OCI-LY1 (cell line): Measurements from ENCODE around the gene UBE2N.

ENCODE experiments used
- H2AFZ ChIP-seq: fragments of 200-600 bp; sonication (generic), shearing (Covaris generic); 2 replicates; pipeline ENCODE4 v1.6.0; 2014; ENCODE audit warnings: antibody characterized with exemption, mild to moderate bottlenecking, low read length
- H3F3A ChIP-seq: fragments of 200-600 bp; sonication (generic), shearing (Covaris generic); 2 replicates; pipeline ENCODE4 v1.6.0; 2014; ENCODE audit warnings: mild to moderate bottlenecking, antibody characterized with exemption, low read length, moderate library complexity; ENCODE audit not compliant: insufficient read depth
- H3K27ac ChIP-seq: fragments of 200-600 bp; sonication (generic); 2 replicates; pipeline ENCODE4 v1.5.1; 2014; ENCODE audit warnings: low read length, mixed run types, mild to moderate bottlenecking, low read depth; ENCODE audit not compliant: poor library complexity, severe bottlenecking
- H3K27me3 ChIP-seq: fragments of 200-600 bp; sonication (generic); 2 replicates; pipeline ENCODE4 v1.6.0; 2014; ENCODE audit warnings: antibody characterized with exemption, mild to moderate bottlenecking, low read length, moderate library complexity; ENCODE audit not compliant: insufficient read depth
- H3K36me3 ChIP-seq: fragments of 200-600 bp; sonication (generic); 2 replicates; pipeline ENCODE4 v1.6.1; 2014; ENCODE audit warnings: mild to moderate bottlenecking, antibody characterized with exemption, low read length, moderate library complexity, mixed read lengths; ENCODE audit not compliant: insufficient read depth
- H3K4me1 ChIP-seq: fragments of 200-600 bp; sonication (generic); 2 replicates; pipeline ENCODE4 v1.5.1; 2014; ENCODE audit warnings: mild to moderate bottlenecking, low read length, moderate library complexity; ENCODE audit not compliant: insufficient read depth, severe bottlenecking
- H3K4me2 ChIP-seq: fragments of 200-600 bp; sonication (generic), shearing (Covaris generic); 2 replicates; pipeline ENCODE4 v1.6.1; 2014; ENCODE audit warnings: low read length
- H3K4me3 ChIP-seq: fragments of 200-600 bp; sonication (generic); 2 replicates; pipeline ENCODE4 v1.5.1; 2014; ENCODE audit warnings: low read length, low read depth, mild to moderate bottlenecking, mixed read lengths; ENCODE audit not compliant: poor library complexity, severe bottlenecking
- H3K79me2 ChIP-seq: fragments of 200-600 bp; shearing (Covaris generic); 2 replicates; pipeline ENCODE4 v1.6.1; 2016; ENCODE audit warnings: mixed run types, low read length, mixed read lengths; ENCODE audit not compliant: insufficient read depth
- H3K9ac ChIP-seq: fragments of 200-600 bp; sonication (generic), shearing (Covaris generic); 2 replicates; pipeline ENCODE4 v1.6.1; 2014; ENCODE audit warnings: mild to moderate bottlenecking, low read length, mixed read lengths
- H3K9me2 ChIP-seq: fragments of 200-600 bp; sonication (generic), shearing (Covaris generic); 2 replicates; pipeline ENCODE4 v1.6.1; 2014; ENCODE audit warnings: low read depth, mild to moderate bottlenecking, low read length, mixed read lengths
- H3K9me3 ChIP-seq: fragments of 200-600 bp; shearing (Covaris generic); 2 replicates; pipeline ENCODE4 v1.6.1; 2014; ENCODE audit warnings: low read length, mixed read lengths
- H4K20me1 ChIP-seq: fragments of 200-600 bp; sonication (generic), shearing (Covaris generic); 2 replicates; pipeline ENCODE4 v1.6.0; 2016; ENCODE audit warnings: mild to moderate bottlenecking, low read length; ENCODE audit not compliant: insufficient read depth
- EZH2 ChIP-seq: fragments of 200-600 bp; sonication (generic), shearing (Covaris generic); IDR thresholded peaks from 2 replicates; pipeline ENCODE4 v1.8.0; 2017; ENCODE audit warnings: borderline replicate concordance, mixed run types, mild to moderate bottlenecking, antibody characterized with exemption, low read length, moderate library complexity, mixed read lengths
- TF ChIP-seq, protein P1 (sequence below): fragments of 200-600 bp; sonication (generic), shearing (Covaris generic); IDR thresholded peaks from 2 replicates; pipeline ENCODE4 v1.5.1; 2017; ENCODE audit warnings: mild to moderate bottlenecking, antibody characterized with exemption, low read length, moderate library complexity, mixed read lengths

Gene UBE2N

DNA sequence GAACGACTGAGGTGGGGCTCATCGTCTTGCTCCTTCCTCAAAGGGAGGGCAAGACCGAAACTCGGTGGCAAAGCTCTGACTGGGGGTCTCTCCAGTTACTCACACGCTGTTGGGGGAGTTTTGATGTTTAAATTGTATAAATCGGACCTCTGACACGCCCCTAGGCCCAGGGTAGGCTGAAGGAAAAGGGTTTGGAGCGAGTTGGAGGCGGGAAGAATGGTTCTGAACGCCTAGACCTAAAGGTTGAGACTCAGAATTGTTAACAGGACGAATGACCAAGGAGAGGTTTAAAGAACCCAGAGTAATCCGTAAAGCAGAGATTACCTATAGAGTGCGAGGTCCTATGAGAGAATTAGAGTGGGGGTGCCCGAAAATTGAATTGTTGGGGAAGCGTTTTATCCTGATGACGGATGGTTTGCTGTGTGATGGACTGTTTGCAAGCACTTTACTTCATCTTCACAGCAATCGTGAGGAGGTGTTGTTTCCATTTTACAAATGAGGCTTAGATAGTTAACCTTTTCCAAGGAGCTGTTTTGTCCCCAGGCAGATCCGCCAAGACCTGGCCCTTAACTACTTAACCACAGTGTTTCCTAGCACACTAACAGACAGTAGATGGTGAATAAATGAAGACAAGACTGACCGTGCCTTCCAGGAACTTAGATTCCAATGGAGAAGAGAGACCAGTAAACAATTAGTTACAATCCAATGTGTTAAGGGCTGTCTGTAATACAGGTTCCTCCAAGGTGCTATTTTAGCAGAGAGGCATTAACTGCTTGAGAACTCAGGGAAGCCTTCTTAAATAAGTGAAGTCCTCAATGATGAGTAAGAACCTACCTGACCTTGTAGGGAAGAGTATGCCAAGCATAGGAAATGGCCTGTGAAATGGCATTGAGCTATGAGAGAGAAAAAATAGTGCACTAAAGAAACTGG, 929 bp upstream of the UBE2N start:
- peak overlapping the region; percentile 93 for H3K9ac ChIP-seq
- peak overlapping the region; percentile 12 for H3K27ac ChIP-seq
- TF ChIP-seq, protein P1, sequence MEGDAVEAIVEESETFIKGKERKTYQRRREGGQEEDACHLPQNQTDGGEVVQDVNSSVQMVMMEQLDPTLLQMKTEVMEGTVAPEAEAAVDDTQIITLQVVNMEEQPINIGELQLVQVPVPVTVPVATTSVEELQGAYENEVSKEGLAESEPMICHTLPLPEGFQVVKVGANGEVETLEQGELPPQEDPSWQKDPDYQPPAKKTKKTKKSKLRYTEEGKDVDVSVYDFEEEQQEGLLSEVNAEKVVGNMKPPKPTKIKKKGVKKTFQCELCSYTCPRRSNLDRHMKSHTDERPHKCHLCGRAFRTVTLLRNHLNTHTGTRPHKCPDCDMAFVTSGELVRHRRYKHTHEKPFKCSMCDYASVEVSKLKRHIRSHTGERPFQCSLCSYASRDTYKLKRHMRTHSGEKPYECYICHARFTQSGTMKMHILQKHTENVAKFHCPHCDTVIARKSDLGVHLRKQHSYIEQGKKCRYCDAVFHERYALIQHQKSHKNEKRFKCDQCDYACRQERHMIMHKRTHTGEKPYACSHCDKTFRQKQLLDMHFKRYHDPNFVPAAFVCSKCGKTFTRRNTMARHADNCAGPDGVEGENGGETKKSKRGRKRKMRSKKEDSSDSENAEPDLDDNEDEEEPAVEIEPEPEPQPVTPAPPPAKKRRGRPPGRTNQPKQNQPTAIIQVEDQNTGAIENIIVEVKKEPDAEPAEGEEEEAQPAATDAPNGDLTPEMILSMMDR = no peak
- no peak for TF ChIP-seq EZH2
- H3K36me3 ChIP-seq = no peaks in the 10 kb centered on the region
- no peaks in the 10 kb centered on the region for H3F3A ChIP-seq
- peak overlapping the region; percentile 60; the same call in 1 of the 2 replicates for H2AFZ ChIP-seq
- H3K79me2 ChIP-seq = peaks cover 35% of the 10 kb centered on the region
- no peaks in the 10 kb centered on the region for H3K9me2 ChIP-seq
- H3K4me2 ChIP-seq = peak overlapping the region; percentile 93
- no peaks in the 10 kb centered on the region for H3K27me3 ChIP-seq
- H4K20me1 ChIP-seq = 0 out of 2 replicates have a peak, but pooled peaks cover 4% of the 10 kb centered on the region
- H3K4me1 ChIP-seq = peaks cover 44% of the 10 kb centered on the region
- peak overlapping the region; percentile 89 for H3K4me3 ChIP-seq
- H3K9me3 ChIP-seq = no peaks in the 10 kb centered on the region

DNA sequence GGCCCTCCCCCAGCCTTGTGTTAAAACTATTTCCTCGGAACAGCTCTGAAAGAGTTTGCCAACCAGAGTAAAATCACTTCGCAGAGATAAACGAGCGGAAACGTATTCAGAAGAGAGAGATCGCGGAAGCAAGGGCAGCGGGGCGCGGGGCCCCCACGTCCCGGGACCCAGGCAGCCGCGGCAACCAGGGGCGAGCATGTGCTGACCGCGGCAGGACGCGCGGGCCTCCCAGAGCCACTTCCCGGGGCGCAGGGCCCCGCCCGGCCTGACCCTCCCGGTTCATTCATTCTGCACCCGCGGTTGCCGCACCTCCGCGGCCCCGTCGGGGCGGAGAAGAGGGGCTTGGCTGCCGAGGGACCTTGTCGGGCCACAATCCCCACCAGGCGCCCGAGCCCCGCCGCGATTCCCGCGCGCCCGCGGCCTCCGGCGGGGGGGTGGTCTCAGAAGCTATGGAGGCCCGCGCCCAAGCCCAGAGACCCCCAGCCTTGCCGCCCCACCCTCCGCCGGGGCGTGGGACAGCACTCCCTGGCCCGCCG, 598 bp downstream of the UBE2N start:
- Histone ChIP-seq H3K36me3 (no peaks in the 10 kb centered on the region), H4K20me1 (0 out of 2 replicates have a peak, but pooled peaks cover 4% of the 10 kb centered on the region), H3K79me2 (peaks cover 50% of the 10 kb centered on the region), H3K4me2 (peak overlapping the region; percentile 91), H3K9ac (peak overlapping the region; percentile 93), H3K27me3 (no peaks in the 10 kb centered on the region), H3K27ac (no peak overlapping the region), H3K9me3 (no peaks in the 10 kb centered on the region), H3K4me1 (peaks cover 59% of the 10 kb centered on the region), H3F3A (no peaks in the 10 kb centered on the region), H2AFZ (no peak overlapping the region), H3K4me3 (peak overlapping the region; percentile 89), H3K9me2 (no peaks in the 10 kb centered on the region)
- TF ChIP-seq, protein P1 = no peak

DNA sequence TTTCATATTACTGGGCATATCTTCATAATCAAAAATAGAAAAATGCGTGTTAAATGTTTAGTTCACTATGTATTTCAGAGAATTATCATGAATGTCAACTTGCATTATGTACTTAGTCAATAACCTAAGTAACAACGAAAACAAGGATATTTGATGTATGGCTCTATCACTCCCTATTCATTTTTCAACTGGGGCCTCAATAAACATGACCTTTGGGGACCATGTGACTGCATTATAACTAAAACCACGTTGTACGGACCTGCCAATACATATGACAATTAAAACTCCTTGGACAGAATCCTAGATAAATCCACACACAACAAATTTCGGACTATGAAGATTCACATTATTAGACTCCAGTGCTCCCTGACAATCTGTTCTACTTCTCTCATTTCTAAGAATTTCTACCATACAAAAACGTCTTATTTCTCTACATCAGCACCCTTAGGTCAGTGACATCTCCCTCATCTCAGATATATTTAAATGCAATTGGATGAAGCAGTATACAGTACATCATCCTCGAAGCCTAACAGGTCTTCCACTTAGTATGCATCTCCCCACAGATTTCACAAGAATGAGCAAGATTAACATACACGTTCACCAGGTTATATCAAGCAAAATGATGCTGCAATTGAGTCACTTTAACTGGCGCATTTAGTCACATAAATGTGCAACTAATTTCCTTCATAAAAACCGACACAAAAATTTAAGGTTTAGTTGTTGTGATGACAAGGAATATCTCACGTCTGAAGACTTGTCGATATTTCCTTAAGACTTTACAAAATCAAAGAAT, 1.5 kb downstream of the UBE2N start:
- no peak overlapping the region for H2AFZ ChIP-seq
- H3K4me1 ChIP-seq = peaks cover 64% of the 10 kb centered on the region
- no peak overlapping the region for H3K27ac ChIP-seq

More for the DNA sequence above, 1.5 kb downstream of the UBE2N start:
- Histone ChIP-seq H3K36me3 (no peaks in the 10 kb centered on the region), H3K9me3 (no peaks in the 10 kb centered on the region), H3K9ac (peak overlapping the region; percentile 93), H3K4me2 (peak overlapping the region; percentile 91), H4K20me1 (0 out of 2 replicates have a peak, but pooled peaks cover 4% of the 10 kb centered on the region), H3K27me3 (no peaks in the 10 kb centered on the region), H3K9me2 (no peaks in the 10 kb centered on the region), H3K4me3 (peak overlapping the region; percentile 89), H3F3A (no peaks in the 10 kb centered on the region), H3K79me2 (peaks cover 59% of the 10 kb centered on the region)
- no peak for TF ChIP-seq EZH2
- TF ChIP-seq, protein P1 = no peak
